Measurements from ENCODE around the gene WDR44. TPM values are rescaled to one million over a fixed set of nuclear protein-coding genes. Genes with fewer than 3 reads are reported as not detected.

Gene WDR44
- total RNA-seq, 4 donors from 2014 or later = 13.3 to 25.1 (median 17.5) TPM

DNA sequence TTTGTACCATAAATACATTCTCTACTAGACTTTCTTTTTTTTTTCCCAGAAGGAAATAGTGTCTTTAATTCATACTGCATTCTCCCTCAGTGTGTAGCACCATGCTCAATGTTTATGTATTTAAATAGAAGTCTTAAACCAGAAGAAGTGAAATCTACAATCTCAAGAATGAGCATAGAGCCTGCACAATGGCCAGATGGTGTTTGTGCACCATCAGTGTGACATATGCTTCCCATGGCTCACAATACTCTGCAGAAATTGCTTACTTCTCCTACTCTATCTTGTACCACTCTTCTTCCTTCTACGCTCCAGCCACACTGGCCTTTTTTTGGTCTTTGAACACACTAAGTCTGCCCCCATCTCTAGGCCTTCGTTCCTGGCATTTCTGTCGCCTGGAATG lies 147.1 kb downstream of the WDR44 start:
- TF ChIP-seq, protein P1, sequence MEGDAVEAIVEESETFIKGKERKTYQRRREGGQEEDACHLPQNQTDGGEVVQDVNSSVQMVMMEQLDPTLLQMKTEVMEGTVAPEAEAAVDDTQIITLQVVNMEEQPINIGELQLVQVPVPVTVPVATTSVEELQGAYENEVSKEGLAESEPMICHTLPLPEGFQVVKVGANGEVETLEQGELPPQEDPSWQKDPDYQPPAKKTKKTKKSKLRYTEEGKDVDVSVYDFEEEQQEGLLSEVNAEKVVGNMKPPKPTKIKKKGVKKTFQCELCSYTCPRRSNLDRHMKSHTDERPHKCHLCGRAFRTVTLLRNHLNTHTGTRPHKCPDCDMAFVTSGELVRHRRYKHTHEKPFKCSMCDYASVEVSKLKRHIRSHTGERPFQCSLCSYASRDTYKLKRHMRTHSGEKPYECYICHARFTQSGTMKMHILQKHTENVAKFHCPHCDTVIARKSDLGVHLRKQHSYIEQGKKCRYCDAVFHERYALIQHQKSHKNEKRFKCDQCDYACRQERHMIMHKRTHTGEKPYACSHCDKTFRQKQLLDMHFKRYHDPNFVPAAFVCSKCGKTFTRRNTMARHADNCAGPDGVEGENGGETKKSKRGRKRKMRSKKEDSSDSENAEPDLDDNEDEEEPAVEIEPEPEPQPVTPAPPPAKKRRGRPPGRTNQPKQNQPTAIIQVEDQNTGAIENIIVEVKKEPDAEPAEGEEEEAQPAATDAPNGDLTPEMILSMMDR (IDR thresholded peaks at IDR 0.05) = no peak
- TF ChIP-seq POLR2A (IDR thresholded peaks at IDR 0.05) = no peak
- DNase-seq = no peak
- H3K9me3 ChIP-seq = no peaks in the 10 kb centered on the region
- WGBS, 2 donors = 78 to 95% methylated on average over 3 of the region's 3 CpGs
- no peak overlapping the region for H3K4me3 ChIP-seq
- H3K4me1 ChIP-seq = peaks cover 0 to 18% (median 0%) of the 10 kb centered on the region in 3 donors
- no peaks in the 10 kb centered on the region for H3K36me3 ChIP-seq
- no peak overlapping the region for H3K27ac ChIP-seq
- peaks cover 0 to 4% (median 0%) of the 10 kb centered on the region in 4 donors for H3K27me3 ChIP-seq
- intact Hi-C loops (cut with DNase I) = no loop called here

DNA sequence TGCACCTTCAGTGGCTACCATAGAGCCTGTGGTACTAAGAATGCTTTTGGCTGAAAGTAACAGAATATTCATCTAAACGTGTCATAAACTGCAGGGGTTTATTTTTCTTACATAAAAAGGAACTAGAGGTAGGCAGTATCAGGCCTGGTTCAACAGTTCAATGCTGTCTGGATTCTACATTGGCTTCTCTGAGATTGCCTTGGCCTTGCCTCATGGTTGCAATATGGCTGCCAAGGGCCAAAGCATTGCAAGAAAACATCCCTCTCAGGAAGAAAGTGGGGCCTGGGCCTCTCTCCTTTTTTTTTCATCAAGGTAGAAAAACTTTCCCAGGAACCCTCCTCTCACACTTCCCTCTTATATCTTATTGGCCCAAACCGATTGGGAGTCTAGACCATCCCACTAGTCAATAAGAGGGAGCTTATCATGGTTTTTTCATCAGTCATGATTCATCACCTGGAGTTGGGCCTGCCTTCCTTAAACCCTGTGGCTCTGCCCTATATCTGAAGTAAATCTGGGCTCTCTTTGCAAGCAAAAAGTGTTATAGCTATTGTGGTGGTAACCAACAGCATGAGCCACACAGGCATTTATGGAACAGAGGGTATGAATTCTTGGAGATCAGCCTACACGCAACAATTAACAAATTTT lies 147.9 kb downstream of the WDR44 start:
- intact Hi-C loops (cut with DNase I) = no loop called here
- H3K36me3 ChIP-seq = no peaks in the 10 kb centered on the region
- H3K27me3 ChIP-seq = peaks cover 0 to 4% (median 1%) of the 10 kb centered on the region in 4 donors
- no peaks in the 10 kb centered on the region for H3K9me3 ChIP-seq
- peaks cover 0 to 24% (median 3%) of the 10 kb centered on the region in 3 donors for H3K4me1 ChIP-seq
- 57 to 89% methylated on average over 3 of the region's 3 CpGs for WGBS, 2 donors
- H3K27ac ChIP-seq = no peak overlapping the region
- DNase-seq = no peak
- H3K4me3 ChIP-seq = no peak overlapping the region
- TF ChIP-seq, protein P1 (IDR thresholded peaks at IDR 0.05) = no peak
- no peak for TF ChIP-seq POLR2A (IDR thresholded peaks at IDR 0.05)

DNA sequence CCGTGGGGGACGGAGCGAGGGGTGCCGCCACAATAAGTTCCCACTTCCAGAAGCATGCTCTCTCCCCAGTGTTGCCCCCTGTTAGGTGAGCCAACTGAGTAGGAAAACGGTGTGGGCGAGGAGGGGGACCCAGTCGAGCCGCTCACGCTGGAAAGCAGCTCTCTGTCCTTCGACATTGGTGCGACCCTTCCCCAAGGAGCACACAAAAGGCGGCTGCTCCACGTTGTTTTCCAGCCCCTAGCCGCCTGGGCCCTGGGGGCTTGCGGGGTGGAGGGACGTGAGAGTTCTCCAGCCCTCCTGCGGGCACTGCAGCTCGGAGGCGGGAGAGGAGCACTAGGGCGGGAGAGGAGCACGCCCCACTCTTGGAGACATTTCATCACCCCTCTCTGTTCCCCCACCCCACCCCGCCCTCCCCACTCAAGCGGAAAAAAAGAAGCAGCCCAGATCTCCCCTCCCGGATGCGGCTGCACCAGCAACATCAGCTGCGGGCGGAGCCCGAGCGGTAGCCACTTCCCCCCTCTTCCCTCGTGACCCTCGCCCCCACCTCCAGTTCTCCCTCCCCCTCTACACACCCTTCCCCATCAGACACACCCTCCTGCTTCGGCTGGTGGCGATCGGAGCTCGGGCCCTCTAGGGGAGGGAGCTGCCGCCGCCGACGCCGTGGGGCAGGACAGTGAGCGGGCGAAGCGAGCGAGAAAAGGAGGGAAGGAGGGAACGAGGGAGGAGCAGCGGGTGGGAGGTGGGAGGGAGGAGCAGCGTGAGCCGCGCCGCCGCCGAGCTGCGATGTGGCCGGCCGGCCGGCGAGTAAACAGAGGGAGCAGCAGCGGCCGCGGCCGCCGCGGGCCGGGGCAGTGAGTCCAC lies 149.4 kb downstream of the WDR44 start, which contains the start of gene DOCK11:
DOCK11 (plus strand) TSS at position 755 of the 861 bp plus-strand sequence. CDS start 157 bp downstream, outside the sequence.
- peak; percentile 36 for DNase-seq
- no peaks in the 10 kb centered on the region for H3K36me3 ChIP-seq
- H3K27me3 ChIP-seq = peaks cover 0 to 4% (median 1%) of the 10 kb centered on the region in 4 donors
- WGBS, 2 donors = 29 to 73% methylated on average over 9 to 11 of the region's 64 CpGs
- H3K9me3 ChIP-seq = no peaks in the 10 kb centered on the region
- H3K4me1 ChIP-seq = peaks cover 0 to 31% (median 3%) of the 10 kb centered on the region in 3 donors
- intact Hi-C loops (cut with DNase I) = no loop called here
- peak within 1 kb of the TSS; percentile 73 to 94 (median 82) for H3K27ac ChIP-seq
- H3K4me3 ChIP-seq = peak within 1 kb of the TSS; percentile 45 to 80 (median 61)
- peak in 2 of 4 donors; percentile 42 to 64 for TF ChIP-seq POLR2A (IDR thresholded peaks at IDR 0.05)
- TF ChIP-seq, protein P1 (IDR thresholded peaks at IDR 0.05) = no peak

DNA sequence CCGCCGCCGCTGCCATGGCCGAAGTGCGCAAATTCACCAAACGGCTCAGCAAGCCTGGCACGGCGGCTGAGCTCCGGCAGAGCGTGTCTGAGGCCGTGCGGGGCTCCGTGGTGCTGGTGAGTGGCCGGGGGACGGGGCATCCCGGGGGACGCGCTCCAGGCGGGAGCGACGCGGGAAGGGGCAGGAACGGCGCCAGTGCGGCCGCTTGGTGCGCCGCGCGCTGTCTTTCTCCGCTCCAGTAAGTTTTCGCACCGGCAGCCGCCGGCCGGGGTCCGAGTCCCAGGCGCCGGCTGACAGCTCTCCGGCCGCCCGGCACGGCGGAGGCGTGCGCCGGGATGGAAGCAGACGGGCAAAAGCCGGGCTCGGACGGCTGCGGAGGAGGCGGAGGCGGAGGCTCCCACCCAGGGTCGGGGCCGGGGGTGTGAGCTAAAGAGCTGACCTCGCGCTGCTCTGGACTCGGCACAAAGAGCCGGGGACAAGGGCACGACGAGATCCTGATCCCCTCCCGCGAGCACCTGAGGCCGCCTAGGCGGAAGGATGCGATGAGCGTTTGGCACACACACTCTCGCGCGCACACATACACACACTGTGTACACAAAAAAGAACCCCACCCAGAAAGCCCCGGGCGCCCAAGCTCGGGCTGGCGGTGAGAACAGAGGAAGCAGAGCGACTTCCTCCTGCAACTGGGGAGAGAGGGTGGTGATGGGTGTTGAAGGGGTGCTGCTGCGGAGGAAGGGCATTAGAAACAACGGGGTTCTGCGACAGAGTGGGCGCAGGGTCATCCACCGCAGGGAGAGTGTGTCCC lies 150.3 kb downstream of the WDR44 start:
- peaks cover 0 to 31% (median 3%) of the 10 kb centered on the region in 3 donors for H3K4me1 ChIP-seq
- H3K9me3 ChIP-seq = no peaks in the 10 kb centered on the region
- intact Hi-C loops (cut with DNase I) = no loop called here
- peak overlapping the region; percentile 45 to 80 (median 61) for H3K4me3 ChIP-seq
- DNase-seq = peak; percentile 32
- peak overlapping the region; percentile 73 to 94 (median 82) for H3K27ac ChIP-seq
- WGBS, 2 donors = 21% methylated on average over 3 of the region's 81 CpGs; no CpG with 5 or more reads in 1 of the 2 donors
- peaks cover 0 to 4% (median 1%) of the 10 kb centered on the region in 4 donors for H3K27me3 ChIP-seq
- TF ChIP-seq, protein P1 (IDR thresholded peaks at IDR 0.05) = no peak
- TF ChIP-seq POLR2A (IDR thresholded peaks at IDR 0.05) = peak in 1 of 4 donors; percentile 58
- no peaks in the 10 kb centered on the region for H3K36me3 ChIP-seq

All from esophagus squamous epithelium (tissue), 5 donors.